Lower lobe of right lung (tissue), 2 donors: ENCODE results near the gene ZDHHC17. TPM values are rescaled to one million over a fixed set of nuclear protein-coding genes. Genes with fewer than 3 reads are reported as not detected.

Experiments
- ATAC-seq, 2 donors: fragments of 200-7000 bp; cut with Tn5 transposase; one replicate each; pipeline ENCODE4 v1.9.1; 2020 to 2022; ENCODE audit warnings: mild to moderate bottlenecking in 2 of 2, moderate library complexity in 2 of 2
- DNase-seq: peaks from one replicate; pipeline ENCODE4 v3.0.0-alpha.2; 2020
- H3K27ac ChIP-seq: fragments of 200-600 bp; one replicate; pipeline ENCODE4 v1.8.0; 2022
- H3K27me3 ChIP-seq: fragments of 200-600 bp; one replicate; pipeline ENCODE4 v1.8.0; 2022; ENCODE audit warnings: low read depth
- H3K36me3 ChIP-seq: fragments of 200-600 bp; one replicate; pipeline ENCODE4 v1.8.0; 2022; ENCODE audit warnings: mild to moderate bottlenecking
- H3K4me1 ChIP-seq: fragments of 200-600 bp; one replicate; pipeline ENCODE4 v1.8.0; 2022
- H3K4me3 ChIP-seq: fragments of 200-600 bp; one replicate; pipeline ENCODE4 v1.8.0; 2022; ENCODE audit warnings: mild to moderate bottlenecking
- H3K9me3 ChIP-seq: fragments of 200-600 bp; one replicate; pipeline ENCODE4 v1.8.0; 2022
- intact Hi-C: fragments of 100-400 bp; cut with DNase I; formaldehyde crosslinking; loops from one replicate; pipeline ENCODE4 v1.11.0; 2022
- total RNA-seq: library from RNA; stranded (reverse); fragmentation: NEBNext Ultra II Directional; extraction: Animal tissue kit (Norgen Biotek cat#: 25700); gene quantifications from one replicate; pipeline ENCODE4 v1.2.1, GENCODE V29; 2021
- TF ChIP-seq, protein P1 (sequence below): fragments of 200-600 bp; IDR thresholded peaks from one replicate; pipeline ENCODE4 v1.8.0; 2022; ENCODE audit warnings: antibody characterized with exemption, mild to moderate bottlenecking
- donor health status: DM: no; HTN: yes; CAD: no; lungs with severe emphysema.

ZDHHC17 gene
- total RNA-seq, 1 donor from 2014 or later, result 27.9 TPM

DNA sequence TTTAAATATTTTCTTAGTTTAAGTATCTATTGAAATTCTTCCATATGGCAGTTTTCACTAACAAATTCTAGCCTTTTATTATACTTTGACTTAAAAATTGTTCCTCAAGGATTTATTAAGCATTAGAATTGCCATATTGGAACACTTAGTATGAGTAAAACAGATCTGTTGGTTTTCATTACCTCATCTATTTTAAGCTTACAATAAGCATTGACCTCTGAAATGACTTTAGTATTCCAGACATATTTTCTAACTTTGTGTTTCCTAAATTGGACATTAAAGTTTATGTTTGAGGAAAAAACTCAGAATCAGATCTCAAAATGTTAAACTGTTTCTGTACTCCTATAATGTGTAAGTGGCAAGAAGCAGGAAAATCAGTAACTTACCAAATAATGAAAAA is 66.5 kb downstream of the ZDHHC17 start:
- no peaks in the 10 kb centered on the region for H3K4me1 ChIP-seq
- H3K4me3 ChIP-seq, result no peak overlapping the region
- no peak for ATAC-seq
- H3K27me3 ChIP-seq, result no peaks in the 10 kb centered on the region
- DNase-seq, result no peak
- no peak overlapping the region for H3K27ac ChIP-seq
- intact Hi-C loops, result no loop called here
- TF ChIP-seq, protein P1, sequence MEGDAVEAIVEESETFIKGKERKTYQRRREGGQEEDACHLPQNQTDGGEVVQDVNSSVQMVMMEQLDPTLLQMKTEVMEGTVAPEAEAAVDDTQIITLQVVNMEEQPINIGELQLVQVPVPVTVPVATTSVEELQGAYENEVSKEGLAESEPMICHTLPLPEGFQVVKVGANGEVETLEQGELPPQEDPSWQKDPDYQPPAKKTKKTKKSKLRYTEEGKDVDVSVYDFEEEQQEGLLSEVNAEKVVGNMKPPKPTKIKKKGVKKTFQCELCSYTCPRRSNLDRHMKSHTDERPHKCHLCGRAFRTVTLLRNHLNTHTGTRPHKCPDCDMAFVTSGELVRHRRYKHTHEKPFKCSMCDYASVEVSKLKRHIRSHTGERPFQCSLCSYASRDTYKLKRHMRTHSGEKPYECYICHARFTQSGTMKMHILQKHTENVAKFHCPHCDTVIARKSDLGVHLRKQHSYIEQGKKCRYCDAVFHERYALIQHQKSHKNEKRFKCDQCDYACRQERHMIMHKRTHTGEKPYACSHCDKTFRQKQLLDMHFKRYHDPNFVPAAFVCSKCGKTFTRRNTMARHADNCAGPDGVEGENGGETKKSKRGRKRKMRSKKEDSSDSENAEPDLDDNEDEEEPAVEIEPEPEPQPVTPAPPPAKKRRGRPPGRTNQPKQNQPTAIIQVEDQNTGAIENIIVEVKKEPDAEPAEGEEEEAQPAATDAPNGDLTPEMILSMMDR, result no peak
- peaks cover 21% of the 10 kb centered on the region for H3K36me3 ChIP-seq
- no peaks in the 10 kb centered on the region for H3K9me3 ChIP-seq

DNA sequence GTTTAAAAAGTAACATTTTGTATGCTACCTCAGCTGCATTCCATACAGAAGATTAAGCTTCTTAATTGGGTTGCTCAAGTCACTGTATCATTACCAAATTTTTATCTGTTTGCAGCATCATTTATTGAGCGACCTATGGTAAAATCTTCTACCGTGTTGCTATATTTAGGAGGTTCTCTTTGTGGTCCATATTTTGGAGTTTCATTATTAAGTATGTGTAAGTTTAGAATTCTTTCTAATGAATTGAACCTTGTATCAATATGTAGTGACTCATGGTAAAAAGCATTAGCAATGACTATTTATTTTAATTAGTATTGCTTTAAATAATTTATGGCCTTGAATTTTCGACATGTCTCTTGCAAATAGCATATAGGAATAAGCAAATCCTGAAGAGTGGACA is 72.7 kb downstream of the ZDHHC17 start:
- intact Hi-C loops, result no loop called here
- Histone ChIP-seq H3K4me3 (no peak overlapping the region), H3K4me1 (no peaks in the 10 kb centered on the region), H3K36me3 (peaks cover 13% of the 10 kb centered on the region), H3K27ac (no peak overlapping the region), H3K27me3 (no peaks in the 10 kb centered on the region), H3K9me3 (no peaks in the 10 kb centered on the region)
- DNase-seq, result no peak
- TF ChIP-seq, protein P1, result no peak
- no peak for ATAC-seq

DNA sequence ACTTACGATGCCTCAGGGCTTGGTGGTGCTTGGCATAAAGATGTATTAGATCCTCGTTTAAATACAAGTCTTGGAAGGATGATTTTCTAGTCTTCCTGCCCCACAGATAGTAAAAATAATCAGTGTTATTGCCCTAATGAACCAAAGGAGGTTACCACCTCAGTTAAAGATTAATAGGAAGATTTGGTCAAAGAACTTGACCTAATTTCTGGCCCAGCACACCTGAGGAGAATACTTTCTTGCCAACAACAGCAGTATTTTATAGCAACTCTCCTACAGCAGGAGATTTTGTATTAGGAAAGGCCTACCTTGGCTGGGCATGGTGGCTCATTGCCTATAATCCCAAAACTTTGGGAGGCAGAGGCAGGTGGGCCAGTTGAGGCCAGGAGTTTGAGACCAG is 83.3 kb downstream of the ZDHHC17 start:
- no peak overlapping the region for H3K27ac ChIP-seq
- no peaks in the 10 kb centered on the region for H3K9me3 ChIP-seq
- no peak overlapping the region for H3K4me3 ChIP-seq
- no peaks in the 10 kb centered on the region for H3K27me3 ChIP-seq
- H3K36me3 ChIP-seq, result peaks cover 51% of the 10 kb centered on the region
- intact Hi-C loops, result no loop called here
- ATAC-seq, result no peak
- DNase-seq, result no peak
- TF ChIP-seq, protein P1, result no peak
- no peaks in the 10 kb centered on the region for H3K4me1 ChIP-seq

DNA sequence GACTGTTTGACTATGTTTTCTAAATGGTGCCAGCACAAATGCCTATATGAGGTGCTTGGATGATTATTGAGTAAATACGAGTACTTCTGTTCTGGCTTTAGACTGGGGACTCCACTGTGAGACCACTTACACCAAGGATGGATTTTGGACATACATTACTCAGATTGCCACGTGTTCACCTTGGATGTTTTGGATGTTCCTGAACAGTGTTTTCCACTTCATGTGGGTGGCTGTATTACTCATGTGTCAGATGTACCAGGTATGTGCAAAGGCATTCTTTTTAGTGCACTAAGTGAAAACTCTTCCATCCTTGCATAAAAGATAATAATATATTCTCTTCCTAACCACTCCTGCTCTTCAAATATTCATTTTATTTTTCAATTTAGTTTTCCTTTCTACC is 84.2 kb downstream of the ZDHHC17 start:
- intact Hi-C loops, result no loop called here
- no peak for DNase-seq
- Histone ChIP-seq H3K36me3 (peaks cover 54% of the 10 kb centered on the region), H3K4me3 (no peak overlapping the region), H3K27ac (no peak overlapping the region), H3K9me3 (no peaks in the 10 kb centered on the region), H3K4me1 (no peaks in the 10 kb centered on the region), H3K27me3 (no peaks in the 10 kb centered on the region)
- TF ChIP-seq, protein P1, result no peak
- ATAC-seq, result no peak

DNA sequence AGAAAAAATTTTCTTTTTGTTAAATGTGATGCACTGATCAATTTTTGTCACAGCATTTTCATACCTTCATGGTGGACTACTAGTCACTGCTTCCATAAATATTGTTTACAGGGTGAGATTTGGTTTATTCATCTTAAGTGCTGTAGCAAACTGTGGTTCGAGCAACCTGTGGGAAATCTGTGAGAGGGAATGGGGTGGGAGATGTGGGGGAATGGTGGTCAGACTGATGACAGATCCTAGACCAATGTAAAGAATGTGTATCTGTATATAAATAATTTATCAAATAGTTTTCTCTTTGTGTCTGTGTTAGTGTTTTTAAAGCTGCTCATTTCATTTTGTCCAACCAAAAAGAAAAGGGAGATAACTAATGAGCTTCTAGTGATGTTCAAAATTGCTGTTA is 88.2 kb downstream of the ZDHHC17 start:
- TF ChIP-seq, protein P1, result no peak
- DNase-seq (no peak), ATAC-seq (no peak)
- intact Hi-C loops, result no loop called here
- H3K27ac ChIP-seq, result no peak overlapping the region
- H3K4me3 ChIP-seq, result no peak overlapping the region
- H3K27me3 ChIP-seq, result no peaks in the 10 kb centered on the region
- H3K9me3 ChIP-seq, result peaks cover 10% of the 10 kb centered on the region
- H3K36me3 ChIP-seq, result peaks cover 50% of the 10 kb centered on the region
- no peaks in the 10 kb centered on the region for H3K4me1 ChIP-seq

DNA sequence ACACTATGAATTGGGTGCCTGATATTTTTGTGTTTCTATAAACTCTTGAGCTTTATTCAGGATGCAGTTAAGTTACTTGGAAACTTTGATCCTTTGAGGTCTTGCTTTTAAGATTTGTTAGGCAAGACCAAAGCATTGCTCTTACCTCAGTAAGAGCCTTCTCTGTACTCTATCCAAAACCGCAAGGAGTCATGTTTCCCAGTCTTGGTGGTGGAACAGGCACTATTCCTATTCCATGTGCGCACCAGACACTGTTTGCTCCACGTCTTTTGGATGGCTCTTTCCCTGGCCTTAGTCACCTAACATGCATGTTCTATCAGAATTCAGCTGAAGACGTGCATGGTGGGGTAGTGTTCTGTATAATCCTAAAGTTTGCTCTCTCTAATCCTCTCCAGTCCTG is 91.4 kb downstream of the ZDHHC17 start:
- TF ChIP-seq, protein P1, result no peak
- no peaks in the 10 kb centered on the region for H3K27me3 ChIP-seq
- ATAC-seq, result no peak

More for the DNA sequence above, 91.4 kb downstream of the ZDHHC17 start:
- Histone ChIP-seq H3K36me3 (peaks cover 34% of the 10 kb centered on the region), H3K9me3 (peaks cover 10% of the 10 kb centered on the region), H3K4me1 (no peaks in the 10 kb centered on the region), H3K4me3 (no peak overlapping the region), H3K27ac (no peak overlapping the region)
- intact Hi-C loops, result no loop called here
- DNase-seq, result no peak
